ENCODE measurements around the gene MRPL4. TPM values are rescaled to one million over a fixed set of nuclear protein-coding genes. Genes with fewer than 3 reads are reported as not detected.
A peak's percentile ranks its signal among the peaks of the same experiment; 100 is the strongest.

MRPL4 gene
- total and polyA plus RNA-seq, 7 donors, result 54.9 to 191 (median 78.1) TPM

DNA sequence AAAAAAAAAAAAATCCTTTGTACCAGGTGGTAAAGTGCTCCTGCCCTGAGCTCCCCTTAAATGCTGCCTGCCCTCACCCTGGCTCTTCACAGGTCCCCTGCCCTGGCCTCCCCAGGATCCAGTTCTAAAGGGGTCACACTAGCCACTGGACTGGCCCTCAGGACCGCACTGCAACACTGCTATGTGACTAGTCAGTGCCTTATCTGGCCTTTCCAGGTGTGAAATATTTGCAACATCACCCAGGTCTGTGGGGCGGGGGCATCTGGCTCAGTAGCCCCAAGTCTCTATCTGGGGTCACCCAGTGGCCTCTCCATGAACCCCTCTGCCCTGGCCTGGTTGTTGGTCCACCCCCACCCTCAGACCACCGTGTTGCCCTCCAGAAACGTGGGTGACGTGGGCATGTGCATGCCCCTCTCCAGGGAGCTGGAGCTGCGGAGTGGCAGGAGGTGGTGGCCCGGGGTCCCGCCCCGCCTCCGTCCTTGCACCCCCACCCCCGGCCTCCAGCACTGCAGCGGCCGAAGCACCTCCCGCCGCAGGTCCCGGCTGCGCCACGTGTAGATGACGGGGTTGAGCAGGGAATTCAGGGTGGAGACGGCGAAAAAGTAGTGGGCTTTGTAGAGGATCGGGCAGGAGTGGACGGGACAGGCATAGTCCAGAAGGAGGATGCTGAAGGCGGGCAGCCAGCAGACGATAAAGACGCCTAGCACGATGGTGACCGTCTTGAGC lies 28.4 kb upstream of the MRPL4 start:
- intact Hi-C loops (cut with DNase I), result no loop called here
- Histone ChIP-seq H3K27me3 (ENCODE audit: insufficient read depth in 3 of 3, low read length in 2 of 3) (peaks cover 0 to 16% (median 0%) of the 10 kb centered on the region in 3 donors), H3K27ac (no peak overlapping the region), H3K36me3 (ENCODE audit: insufficient read depth in 1 of 2, low read depth in 1 of 2) (no peaks in the 10 kb centered on the region), H3K9me3 (no peaks in the 10 kb centered on the region), H3K4me1 (no peaks in the 10 kb centered on the region), H3K4me3 (no peak overlapping the region)
- no peak for ATAC-seq
- TF ChIP-seq, protein P1, sequence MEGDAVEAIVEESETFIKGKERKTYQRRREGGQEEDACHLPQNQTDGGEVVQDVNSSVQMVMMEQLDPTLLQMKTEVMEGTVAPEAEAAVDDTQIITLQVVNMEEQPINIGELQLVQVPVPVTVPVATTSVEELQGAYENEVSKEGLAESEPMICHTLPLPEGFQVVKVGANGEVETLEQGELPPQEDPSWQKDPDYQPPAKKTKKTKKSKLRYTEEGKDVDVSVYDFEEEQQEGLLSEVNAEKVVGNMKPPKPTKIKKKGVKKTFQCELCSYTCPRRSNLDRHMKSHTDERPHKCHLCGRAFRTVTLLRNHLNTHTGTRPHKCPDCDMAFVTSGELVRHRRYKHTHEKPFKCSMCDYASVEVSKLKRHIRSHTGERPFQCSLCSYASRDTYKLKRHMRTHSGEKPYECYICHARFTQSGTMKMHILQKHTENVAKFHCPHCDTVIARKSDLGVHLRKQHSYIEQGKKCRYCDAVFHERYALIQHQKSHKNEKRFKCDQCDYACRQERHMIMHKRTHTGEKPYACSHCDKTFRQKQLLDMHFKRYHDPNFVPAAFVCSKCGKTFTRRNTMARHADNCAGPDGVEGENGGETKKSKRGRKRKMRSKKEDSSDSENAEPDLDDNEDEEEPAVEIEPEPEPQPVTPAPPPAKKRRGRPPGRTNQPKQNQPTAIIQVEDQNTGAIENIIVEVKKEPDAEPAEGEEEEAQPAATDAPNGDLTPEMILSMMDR (IDR thresholded peaks at IDR 0.05), result no peak
- no peak for DNase-seq
- WGBS, 3 donors, result 92 to 95% (median 93%) methylated on average over 28 of the region's 28 CpGs

DNA sequence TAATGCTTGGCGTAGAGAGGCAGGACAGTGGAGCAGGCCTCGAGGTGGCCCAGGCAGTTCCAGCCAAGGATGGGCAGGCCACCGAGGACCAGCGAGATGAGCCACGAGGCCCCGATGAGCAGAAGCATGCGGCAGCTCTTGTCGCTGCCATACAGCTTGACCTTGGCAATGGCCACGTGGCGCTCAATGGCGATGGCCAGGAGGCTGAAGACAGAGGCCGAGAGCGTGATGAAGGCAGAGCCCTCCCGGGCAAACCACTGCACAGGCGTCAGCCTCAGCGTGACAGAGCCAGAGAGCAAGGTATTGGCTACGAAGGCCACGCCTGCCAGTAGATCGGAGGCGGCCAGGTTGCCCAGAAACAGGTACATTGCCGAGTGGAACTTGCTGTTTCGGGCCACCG lies 27.7 kb upstream of the MRPL4 start:
- WGBS, 3 donors, result 95 to 97% (median 96%) methylated on average over 22 to 23 of the region's 23 CpGs
- Histone ChIP-seq H3K9me3 (no peaks in the 10 kb centered on the region), H3K4me3 (no peak overlapping the region)

DNA sequence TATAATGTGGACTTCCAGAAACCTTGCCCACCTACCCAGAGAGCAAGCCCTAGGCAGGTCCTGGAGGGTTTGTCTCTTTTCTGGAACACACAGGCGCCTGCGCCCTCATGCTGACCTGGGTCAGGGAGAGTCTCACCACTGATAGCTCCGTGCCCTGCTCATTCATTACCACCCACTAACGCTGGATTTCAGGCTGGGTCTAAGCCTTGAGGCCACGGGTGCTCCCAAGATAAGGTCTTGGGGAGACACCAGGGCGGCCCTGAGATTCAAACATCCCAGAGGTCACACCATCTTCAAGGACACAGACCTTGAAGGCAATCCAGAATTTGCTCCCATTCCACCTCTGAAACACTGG lies 26.0 kb upstream of the MRPL4 start:
- 71 to 76% (median 76%) methylated on average over 6 of the region's 6 CpGs for WGBS, 3 donors
- Histone ChIP-seq H3K27ac (no peak overlapping the region), H3K4me1 (peaks cover 8% of the 10 kb centered on the region), H3K4me3 (no peak overlapping the region), H3K36me3 (ENCODE audit: insufficient read depth in 1 of 2, low read depth in 1 of 2) (no peaks in the 10 kb centered on the region), H3K27me3 (ENCODE audit: insufficient read depth in 3 of 3, low read length in 2 of 3) (peaks cover 0 to 40% (median 0%) of the 10 kb centered on the region in 3 donors), H3K9me3 (no peaks in the 10 kb centered on the region)
- ATAC-seq (no peak), DNase-seq (no peak)
- intact Hi-C loops (cut with DNase I), result no loop called here
- TF ChIP-seq, protein P1 (IDR thresholded peaks at IDR 0.05), result no peak

More for the DNA sequence above, 27.7 kb upstream of the MRPL4 start:
- Histone ChIP-seq H3K27ac (no peak overlapping the region), H3K27me3 (ENCODE audit: insufficient read depth in 3 of 3, low read length in 2 of 3) (peaks cover 0 to 23% (median 0%) of the 10 kb centered on the region in 3 donors), H3K4me1 (no peaks in the 10 kb centered on the region), H3K36me3 (ENCODE audit: insufficient read depth in 1 of 2, low read depth in 1 of 2) (no peaks in the 10 kb centered on the region)
- DNase-seq (no peak), ATAC-seq (no peak)
- intact Hi-C loops (cut with DNase I), result no loop called here
- TF ChIP-seq, protein P1 (IDR thresholded peaks at IDR 0.05), result no peak

DNA sequence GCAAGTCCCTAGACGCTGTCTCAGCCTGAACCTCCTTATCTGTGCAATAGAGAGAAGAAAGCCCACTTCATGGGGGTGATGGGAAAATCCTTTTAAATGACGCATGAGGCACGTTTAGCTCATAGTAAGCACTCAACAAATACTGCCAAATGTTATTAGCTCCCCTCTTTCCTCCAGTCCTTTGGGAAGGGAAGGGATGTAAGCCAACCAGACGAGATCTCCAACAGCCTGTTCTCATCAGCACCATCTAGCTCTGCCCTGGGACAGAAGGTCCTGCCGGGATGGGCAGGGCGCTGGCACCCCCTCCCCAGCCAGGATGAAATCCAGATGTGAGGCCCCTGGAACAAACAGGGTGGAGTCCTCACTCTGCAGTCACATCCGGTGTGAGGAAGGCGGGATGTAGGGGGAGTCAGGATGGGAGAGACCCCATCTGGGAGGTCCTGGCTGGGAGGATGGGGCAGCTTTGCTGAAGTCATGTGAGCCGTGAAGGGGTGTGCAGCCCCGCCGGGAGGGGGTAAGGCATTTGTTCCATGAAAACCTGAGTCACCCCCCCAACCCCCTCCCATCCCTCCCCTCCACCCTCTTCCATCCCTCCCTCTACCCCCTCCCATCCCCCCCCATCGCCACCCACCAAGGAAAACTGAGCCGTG lies 25.5 kb upstream of the MRPL4 start:
- ATAC-seq (peak; percentile 14 to 71 (median 64)), DNase-seq (peak; percentile 83 to 90)
- no peaks in the 10 kb centered on the region for H3K9me3 ChIP-seq
- TF ChIP-seq, protein P1 (IDR thresholded peaks at IDR 0.05), result no peak
- H3K4me3 ChIP-seq, result no peak overlapping the region
- no peaks in the 10 kb centered on the region for H3K36me3 ChIP-seq (ENCODE audit: insufficient read depth in 1 of 2, low read depth in 1 of 2)
- no peak overlapping the region for H3K27ac ChIP-seq
- 14 to 19% (median 16%) methylated on average over 11 to 13 of the region's 13 CpGs for WGBS, 3 donors
- peaks cover 8% of the 10 kb centered on the region for H3K4me1 ChIP-seq
- intact Hi-C loops (cut with DNase I), result no loop called here
- peaks cover 0 to 45% (median 0%) of the 10 kb centered on the region in 3 donors for H3K27me3 ChIP-seq (ENCODE audit: insufficient read depth in 3 of 3, low read length in 2 of 3)

Measured in psoas muscle (tissue), 8 donors.